GM23338 (cell line): ENCODE results near the gene TXNDC16. TPM values are rescaled to one million over a fixed set of nuclear protein-coding genes. Genes with fewer than 3 reads are reported as not detected.

Source experiments
- ATAC-seq: fragments of 200-7000 bp; cut with Tn5 transposase; 3 replicates; pipeline ENCODE4 v1.9.1; 2020
- DNase-seq: peaks from one replicate; pipeline ENCODE4 v3.0.0-alpha.2; 2015; ENCODE audit warnings: low spot score
- H2AFZ ChIP-seq: fragments of 200-600 bp; sonication (generic); 2 replicates; pipeline ENCODE4 v1.8.0; 2016; ENCODE audit warnings: antibody characterized with exemption, mild to moderate bottlenecking, moderate library complexity
- H3F3A ChIP-seq: fragments of 200-600 bp; sonication (generic); replicated peaks from 2 replicates; pipeline ENCODE4 v1.8.0; 2017; ENCODE audit warnings: antibody characterized with exemption, mixed run types, low read depth
- H3K27ac ChIP-seq: fragments of 200-600 bp; sonication (generic); 2 replicates; pipeline ENCODE4 v1.6.1; 2016; ENCODE audit warnings: low read depth
- H3K27me3 ChIP-seq: fragments of 200-600 bp; sonication (generic); 2 replicates; pipeline ENCODE4 v1.8.0; 2016; ENCODE audit warnings: mild to moderate bottlenecking, mixed run types, moderate library complexity; ENCODE audit not compliant: insufficient read depth
- H3K36me3 ChIP-seq: fragments of 200-600 bp; sonication (generic); 2 replicates; pipeline ENCODE4 v1.8.0; 2016; ENCODE audit warnings: mild to moderate bottlenecking; ENCODE audit not compliant: insufficient read depth
- H3K4me1 ChIP-seq: fragments of 200-600 bp; sonication (generic); 2 replicates; pipeline ENCODE4 v1.8.0; 2016; ENCODE audit warnings: mild to moderate bottlenecking, moderate library complexity; ENCODE audit not compliant: insufficient read depth
- H3K4me2 ChIP-seq: fragments of 200-600 bp; sonication (generic); 2 replicates; pipeline ENCODE4 v1.7.1; 2017; ENCODE audit warnings: mixed run types
- H3K4me3 ChIP-seq: fragments of 200-600 bp; sonication (generic); 2 replicates; pipeline ENCODE4 v1.6.1; 2016; ENCODE audit warnings: mixed run types
- H3K79me2 ChIP-seq: fragments of 200-600 bp; sonication (generic); replicated peaks from 2 replicates; pipeline ENCODE4 v1.8.0; 2017; ENCODE audit warnings: mild to moderate bottlenecking; ENCODE audit not compliant: insufficient read depth
- H3K9me2 ChIP-seq: fragments of 200-600 bp; sonication (generic); 2 replicates; pipeline ENCODE4 v1.8.0; 2017; ENCODE audit not compliant: insufficient read depth
- H4K20me1 ChIP-seq: fragments of 200-600 bp; sonication (generic); replicated peaks from 2 replicates; pipeline ENCODE4 v1.8.0; 2017; ENCODE audit warnings: mild to moderate bottlenecking; ENCODE audit not compliant: insufficient read depth
- H3K27ac Mint-ChIP-seq: 2 replicates; pipeline ENCODE4 v1.8.0; 2020; ENCODE audit warnings: inconsistent platforms, mild to moderate bottlenecking, moderate library complexity, mixed read lengths
- H3K27me3 Mint-ChIP-seq: 3 replicates; pipeline ENCODE4 v1.8.0; 2022; ENCODE audit warnings: low read depth, mild to moderate bottlenecking, moderate library complexity, mixed read lengths, inconsistent platforms; ENCODE audit not compliant: insufficient read depth, poor library complexity
- H3K36me3 Mint-ChIP-seq: 3 replicates; pipeline ENCODE4 v1.8.0; 2021; ENCODE audit warnings: low read depth, mild to moderate bottlenecking, inconsistent platforms, moderate library complexity, mixed read lengths
- H3K4me1 Mint-ChIP-seq: 3 replicates; pipeline ENCODE4 v1.8.0; 2020; ENCODE audit warnings: mild to moderate bottlenecking, inconsistent platforms, mixed read lengths
- H3K4me3 Mint-ChIP-seq: 3 replicates; pipeline ENCODE4 v1.8.0; 2021; ENCODE audit warnings: moderate library complexity, mild to moderate bottlenecking, inconsistent platforms, mixed read lengths
- H3K9me3 Mint-ChIP-seq: 3 replicates; pipeline ENCODE4 v1.8.0; 2020; ENCODE audit warnings: moderate library complexity, mild to moderate bottlenecking, inconsistent platforms, mixed read lengths
- CREB1 ChIP-seq: fragments of 250-450 bp; sonication (Bioruptor Pico); IDR thresholded peaks from 2 replicates; pipeline ENCODE4 v1.5.0; 2020; ENCODE audit warnings: low read depth, mild to moderate bottlenecking, moderate library complexity
- CTCF ChIP-seq, 2 experiments: fragments of 200-600 bp in 1 of 2; sonication (generic) in 1 of 2; conservative IDR thresholded peaks; 2 replicates each; pipeline versions ENCODE4 v1.5.1 to v1.6.1; 2016 to 2017; ENCODE audit warnings: antibody characterized with exemption in 2 of 2, low read depth in 2 of 2, mild to moderate bottlenecking in 2 of 2, moderate library complexity in 1 of 2
- ZNF114 ChIP-seq: fragments of 250-450 bp; sonication (Bioruptor Pico); IDR thresholded peaks from 2 replicates; pipeline ENCODE4 v1.5.0; 2020; ENCODE audit warnings: mild to moderate bottlenecking, moderate library complexity
- ZNF462 ChIP-seq: fragments of 250-450 bp; sonication (Bioruptor Pico); IDR thresholded peaks from 2 replicates; pipeline ENCODE4 v1.5.0; 2020; ENCODE audit warnings: mild to moderate bottlenecking, moderate library complexity
- polyA plus RNA-seq: library from polyadenylated mRNA; unstranded; fragments of >200 nt; fragmentation: Nextera tagmentation; extraction: Ambion mirVana; gene quantifications from 2 replicates; pipeline ENCODE4 v1.2.1, GENCODE V29; 2016
- total RNA-seq: library from RNA; depleted of rRNA; stranded (reverse); fragments of >200 nt; shearing (Covaris generic); gene quantifications from 2 replicates; pipeline ENCODE4 v1.2.3, GENCODE V29; 2014

Gene TXNDC16
- total and polyA plus RNA-seq, 2 experiments from 2014 or later, result 13.6 to 14.0 TPM

GRCh38 chr14:52527052-52527451 lies 25.3 kb downstream of the TXNDC16 start:
- no peaks in the 10 kb centered on the region for H3K36me3 ChIP-seq
- TF ChIP-seq CREB1 (CRISPR knock-in tag), result no peak
- peak; percentile 32 to 45; a peak in 3 of 4 replicates for TF ChIP-seq CTCF (conservative IDR thresholded peaks at IDR 0.05; ENCODE audit: low read depth in 2 of 2)
- H3F3A ChIP-seq, result 0 out of 2 replicates have a peak, but pooled peaks cover 4% of the 10 kb centered on the region
- no peak overlapping the region for H3K27ac ChIP-seq
- Mint-ChIP-seq H3K27me3 (no peaks in the 10 kb centered on the region), H3K4me3 (no peak overlapping the region), H3K27ac (no peak overlapping the region), H3K9me3 (no peaks in the 10 kb centered on the region), H3K36me3 (no peaks in the 10 kb centered on the region), H3K4me1 (no peaks in the 10 kb centered on the region)
- H3K4me1 ChIP-seq, result no peaks in the 10 kb centered on the region
- no peak overlapping the region for H2AFZ ChIP-seq
- DNase-seq, result peak; percentile 17
- H4K20me1 ChIP-seq, result peaks cover 4% of the 10 kb centered on the region
- ATAC-seq, result no peak
- no peaks in the 10 kb centered on the region for H3K9me2 ChIP-seq
- H3K79me2 ChIP-seq, result no peaks in the 10 kb centered on the region
- H3K27me3 ChIP-seq, result no peaks in the 10 kb centered on the region
- H3K4me3 ChIP-seq, result no peak overlapping the region
- H3K4me2 ChIP-seq, result no peak overlapping the region

GRCh38 chr14:52522581-52523345 lies 29.5 kb downstream of the TXNDC16 start:
- H3K4me1 ChIP-seq, result no peaks in the 10 kb centered on the region
- no peak overlapping the region for H3K4me2 ChIP-seq
- no peak overlapping the region for H3K27ac ChIP-seq
- no peaks in the 10 kb centered on the region for H3K79me2 ChIP-seq
- H3K4me3 ChIP-seq, result no peak overlapping the region
- H2AFZ ChIP-seq, result no peak overlapping the region
- no peaks in the 10 kb centered on the region for H3K36me3 ChIP-seq
- H4K20me1 ChIP-seq, result no peaks in the 10 kb centered on the region; the same call in 1 of the 2 replicates
- H3K27me3 ChIP-seq, result no peaks in the 10 kb centered on the region
- Mint-ChIP-seq H3K4me3 (no peak overlapping the region), H3K36me3 (no peaks in the 10 kb centered on the region), H3K4me1 (no peaks in the 10 kb centered on the region), H3K27ac (no peak overlapping the region), H3K27me3 (no peaks in the 10 kb centered on the region), H3K9me3 (no peaks in the 10 kb centered on the region)
- no peaks in the 10 kb centered on the region for H3K9me2 ChIP-seq
- DNase-seq, result no peak
- no peak for TF ChIP-seq ZNF114 (CRISPR knock-in tag)
- no peak for TF ChIP-seq ZNF462 (CRISPR knock-in tag)
- no peak for ATAC-seq
- H3F3A ChIP-seq, result no peaks in the 10 kb centered on the region
